RWPE2 (cell line): ENCODE measurements around the gene ZCCHC7.

Source experiments
- ATAC-seq: fragments of 200-7000 bp; cut with Tn5 transposase; 3 replicates; pipeline ENCODE4 v1.9.1; 2021; ENCODE audit warnings: low read depth
- DNase-seq: peaks from one replicate; pipeline ENCODE4 v3.0.0-alpha.2; 2020; ENCODE audit warnings: low spot score
- H3K27ac ChIP-seq: fragments of 450-650 bp; 2 replicates; pipeline ENCODE4 v1.5.1; 2017; ENCODE audit warnings: mild to moderate bottlenecking; ENCODE audit not compliant: poor library complexity, severe bottlenecking
- H3K27me3 ChIP-seq: fragments of 250-450 bp; sonication (Bioruptor Pico); 2 replicates; pipeline ENCODE4 v1.5.1; 2021; ENCODE audit warnings: mild to moderate bottlenecking, moderate library complexity; ENCODE audit not compliant: insufficient read depth, poor library complexity, severe bottlenecking
- H3K36me3 ChIP-seq: fragments of 250-450 bp; sonication (Bioruptor Pico); 2 replicates; pipeline ENCODE4 v1.5.1; 2020; ENCODE audit warnings: low read depth, mild to moderate bottlenecking, moderate library complexity
- H3K4me1 ChIP-seq: fragments of 250-450 bp; sonication (Bioruptor Pico); 2 replicates; pipeline ENCODE4 v1.5.1; 2021; ENCODE audit warnings: mild to moderate bottlenecking, moderate library complexity; ENCODE audit not compliant: insufficient read depth, poor library complexity, severe bottlenecking
- H3K4me3 ChIP-seq: fragments of 250-450 bp; sonication (Bioruptor Pico); 2 replicates; pipeline ENCODE4 v1.5.1; 2021; ENCODE audit warnings: mild to moderate bottlenecking, moderate library complexity; ENCODE audit not compliant: severe bottlenecking
- H3K9me3 ChIP-seq: fragments of 250-450 bp; sonication (Bioruptor Pico); 2 replicates; pipeline ENCODE4 v1.5.1; 2021; ENCODE audit warnings: mild to moderate bottlenecking, moderate library complexity; ENCODE audit not compliant: severe bottlenecking
- CTCF ChIP-seq: fragments of 450-650 bp; IDR thresholded peaks from one replicate; pipeline ENCODE4 v1.5.1; 2017; ENCODE audit warnings: mild to moderate bottlenecking, moderate library complexity; ENCODE audit not compliant: poor library complexity, severe bottlenecking

ZCCHC7 gene

GRCh38 chr9:37255944-37256862 is 135.8 kb downstream of the ZCCHC7 start:
- no peaks in the 10 kb centered on the region for H3K27me3 ChIP-seq

GRCh38 chr9:37259951-37260350 is 139.6 kb downstream of the ZCCHC7 start:
- DNase-seq (no peak), ATAC-seq (no peak)
- no peaks in the 10 kb centered on the region for H3K27me3 ChIP-seq
- no peak for TF ChIP-seq CTCF
- H3K36me3 ChIP-seq, result no peaks in the 10 kb centered on the region; the same call in 1 of the 2 replicates
- no peak overlapping the region for H3K4me3 ChIP-seq
- H3K27ac ChIP-seq, result no peak overlapping the region
- H3K9me3 ChIP-seq, result no peaks in the 10 kb centered on the region
- H3K4me1 ChIP-seq, result no peaks in the 10 kb centered on the region

More at GRCh38 chr9:37255944-37256862, 135.8 kb downstream of the ZCCHC7 start:
- Histone ChIP-seq H3K27ac (no peak overlapping the region), H3K4me1 (no peaks in the 10 kb centered on the region), H3K36me3 (peaks cover 9% of the 10 kb centered on the region), H3K4me3 (no peak overlapping the region), H3K9me3 (no peaks in the 10 kb centered on the region)
- DNase-seq (no peak), ATAC-seq (no peak)
- no peak for TF ChIP-seq CTCF

- H3K4me1 ChIP-seq, result no peaks in the 10 kb centered on the region
- H3K27ac ChIP-seq, result no peak overlapping the region
- TF ChIP-seq CTCF, result peak; percentile 60
- H3K36me3 ChIP-seq, result no peaks in the 10 kb centered on the region
- ATAC-seq (no peak), DNase-seq (no peak)
- no peaks in the 10 kb centered on the region for H3K27me3 ChIP-seq
- no peaks in the 10 kb centered on the region for H3K9me3 ChIP-seq
- H3K4me3 ChIP-seq, result no peak overlapping the region
Measured at GRCh38 chr9:37262410-37262809, 142.0 kb downstream of the ZCCHC7 start.

- no peak overlapping the region for H3K4me3 ChIP-seq
- no peaks in the 10 kb centered on the region for H3K9me3 ChIP-seq
- no peaks in the 10 kb centered on the region for H3K4me1 ChIP-seq
- DNase-seq (no peak), ATAC-seq (no peak)
- H3K36me3 ChIP-seq, result no peaks in the 10 kb centered on the region
- no peak overlapping the region for H3K27ac ChIP-seq
- no peaks in the 10 kb centered on the region for H3K27me3 ChIP-seq
- no peak for TF ChIP-seq CTCF
Measured at GRCh38 chr9:37264539-37264938, 144.2 kb downstream of the ZCCHC7 start.

GRCh38 chr9:37266630-37267029 is 146.3 kb downstream of the ZCCHC7 start:
- no peaks in the 10 kb centered on the region for H3K27me3 ChIP-seq
- H3K4me1 ChIP-seq, result no peaks in the 10 kb centered on the region
- no peak for ATAC-seq
- DNase-seq, result no peak
- no peaks in the 10 kb centered on the region for H3K36me3 ChIP-seq
- TF ChIP-seq CTCF, result no peak
- no peaks in the 10 kb centered on the region for H3K9me3 ChIP-seq
- no peak overlapping the region for H3K4me3 ChIP-seq
- H3K27ac ChIP-seq, result no peak overlapping the region
